H1 (cell line): Measurements from ENCODE around the gene UBE2D3. TPM values are rescaled to one million over a fixed set of nuclear protein-coding genes. Genes with fewer than 3 reads are reported as not detected.
"Not testable (repeated sequence)": the region's sequence is repeated elsewhere in the genome, so short reads cannot be mapped to it uniquely, and the experiment has no call there.

Source experiments
- CTCF ChIA-PET: fragments of 300-600 bp; sonication (Branson Sonifier 250); formaldehyde crosslinking; loops from one replicate; lab custom pipeline; 2021; ENCODE audit not compliant: partially characterized antibody; lab: Charles Lee
- POLR2A ChIA-PET: fragments of 300-600 bp; sonication (Branson Sonifier 250); formaldehyde crosslinking; loops from one replicate; lab custom pipeline; 2021; ENCODE audit warnings: inconsistent platforms; ENCODE audit not compliant: partially characterized antibody; lab: Charles Lee
- DNase-seq, 2 experiments: peaks; one replicate each; pipeline versions ENCODE4 v3.0.0 to v3.0.0-alpha.2; 2010 to 2022; ENCODE audit warnings: low spot score in 2 of 2, low read depth in 1 of 2, mixed read lengths in 1 of 2
- FAIRE-seq: peaks from 2 replicates; lab custom pipeline; 2011; peaks lifted over from hg19 to GRCh38; lab: Jason Lieb, UNC
- H2AFZ ChIP-seq: 2 replicates; pipeline ENCODE4 v1.8.1; 2012; ENCODE audit warnings: low read length, inconsistent platforms
- H2AK5ac ChIP-seq: 2 replicates; pipeline ENCODE4 v1.6.1; 2013; ENCODE audit warnings: low read depth, low read length
- H2BK120ac ChIP-seq: replicated peaks from 2 replicates; pipeline ENCODE3; 2013; ENCODE audit warnings: low read depth, low read length, inconsistent platforms
- H2BK12ac ChIP-seq: 2 replicates; pipeline ENCODE4 v1.6.1; 2013; ENCODE audit warnings: low read depth, low read length
- H2BK15ac ChIP-seq: 2 replicates; pipeline ENCODE4 v1.6.1; 2013; ENCODE audit warnings: low read length
- H2BK20ac ChIP-seq: 2 replicates; pipeline ENCODE4 v1.6.1; 2013; ENCODE audit warnings: low read length
- H2BK5ac ChIP-seq: 2 replicates; pipeline ENCODE4 v1.6.1; 2013; ENCODE audit warnings: low read depth, low read length
- H3K14ac ChIP-seq: 2 replicates; pipeline ENCODE4 v1.6.1; 2013; ENCODE audit warnings: inconsistent platforms; ENCODE audit not compliant: insufficient read length
- H3K18ac ChIP-seq: 2 replicates; pipeline ENCODE4 v1.6.1; 2013; ENCODE audit warnings: low read length; ENCODE audit errors: extremely low read depth
- H3K23ac ChIP-seq: 2 replicates; pipeline ENCODE4 v1.6.1; 2013; ENCODE audit warnings: inconsistent platforms; ENCODE audit not compliant: insufficient read length
- H3K23me2 ChIP-seq: 2 replicates; pipeline ENCODE4 v1.6.1; 2013; ENCODE audit warnings: low read depth, low read length
- H3K27ac ChIP-seq: 2 replicates; pipeline ENCODE4 v1.6.1; 2011; ENCODE audit warnings: low read depth, low read length, inconsistent platforms
- H3K27me3 ChIP-seq, 4 experiments: replicated peaks in 1 of 4; 1 replicate in 1 of 4; 2 replicates in 3 of 4; pipeline versions ENCODE4 v1.6.1 to v1.8.1; 2011 to 2013; ENCODE audit warnings: low read length in 3 of 4, mild to moderate bottlenecking in 3 of 4, inconsistent platforms in 2 of 4, mixed read lengths in 2 of 4, moderate library complexity in 1 of 4; ENCODE audit not compliant: control insufficient read depth in 3 of 4, insufficient read depth in 3 of 4; ENCODE audit errors: extremely low read depth in 1 of 4
- H3K36me3 ChIP-seq, 4 experiments: 2 replicates each; pipeline versions ENCODE4 v1.6.1 to v1.8.1; 2011 to 2013; ENCODE audit warnings: mild to moderate bottlenecking in 4 of 4, low read length in 3 of 4, moderate library complexity in 2 of 4, control low read depth in 1 of 4, inconsistent platforms in 1 of 4; ENCODE audit not compliant: insufficient read depth in 4 of 4, control insufficient read depth in 2 of 4
- H3K4ac ChIP-seq: replicated peaks from 2 replicates; pipeline ENCODE3; 2013; ENCODE audit warnings: low read length, low read depth, mixed read lengths, inconsistent platforms; ENCODE audit not compliant: insufficient read length
- H3K4me1 ChIP-seq, 4 experiments: replicated peaks in 1 of 4; 1 replicate in 1 of 4; 2 replicates in 3 of 4; pipeline versions ENCODE4 v1.6.1 to v1.8.1; 2011 to 2013; ENCODE audit warnings: low read length in 3 of 4, inconsistent platforms in 2 of 4, mixed read lengths in 1 of 4; ENCODE audit not compliant: insufficient read depth in 4 of 4, control insufficient read depth in 3 of 4
- H3K4me2 ChIP-seq, 2 experiments: 2 replicates each; pipeline versions ENCODE4 v1.6.1 to v1.8.1; 2011 to 2013; ENCODE audit warnings: low read depth in 2 of 2, low read length in 2 of 2, control low read depth in 1 of 2, inconsistent platforms in 1 of 2, mild to moderate bottlenecking in 1 of 2; ENCODE audit not compliant: insufficient read depth in 1 of 2
- H3K4me3 ChIP-seq, 4 experiments: fragments of 200-600, 300-600 bp in 1 of 4; sonication (generic), shearing (Covaris generic), sonication (Bioruptor Twin) in 1 of 4; 2 replicates each; pipeline versions ENCODE4 v1.5.1 to v1.8.1; 2011 to 2016; ENCODE audit warnings: low read length in 4 of 4, low read depth in 3 of 4, control low read depth in 2 of 4, inconsistent platforms in 2 of 4, mild to moderate bottlenecking in 2 of 4, mixed read lengths in 1 of 4, moderate library complexity in 1 of 4; ENCODE audit not compliant: insufficient read depth in 2 of 4; ENCODE audit errors: extremely low read depth in 1 of 4
- H3K56ac ChIP-seq: replicated peaks from 2 replicates; pipeline ENCODE3; 2013; ENCODE audit warnings: low read depth, mild to moderate bottlenecking, mixed read lengths, low read length, inconsistent platforms; ENCODE audit not compliant: insufficient read length
- H3K79me1 ChIP-seq: 2 replicates; pipeline ENCODE4 v1.6.1; 2013; ENCODE audit warnings: low read depth, low read length, control low read depth
- H3K79me2 ChIP-seq, 2 experiments: 2 replicates each; pipeline versions ENCODE4 v1.6.1 to v1.8.1; 2012 to 2013; ENCODE audit warnings: low read length in 2 of 2, mild to moderate bottlenecking in 2 of 2, inconsistent platforms in 1 of 2; ENCODE audit not compliant: insufficient read depth in 2 of 2, control insufficient read depth in 1 of 2
- H3K9ac ChIP-seq, 4 experiments: replicated peaks in 1 of 4; 1 replicate in 1 of 4; 2 replicates in 3 of 4; pipeline versions ENCODE4 v1.6.1 to v1.8.1; 2011 to 2013; ENCODE audit warnings: low read depth in 3 of 4, low read length in 3 of 4, control low read depth in 2 of 4, mild to moderate bottlenecking in 2 of 4, moderate library complexity in 2 of 4, inconsistent platforms in 1 of 4; ENCODE audit errors: extremely low read depth in 1 of 4
- H3K9me3 ChIP-seq, 2 experiments: 2 replicates each; pipeline versions ENCODE4 v1.6.1 to v1.8.1; 2012 to 2013; ENCODE audit warnings: mild to moderate bottlenecking in 2 of 2, moderate library complexity in 2 of 2, control low read depth in 1 of 2, inconsistent platforms in 1 of 2, low read depth in 1 of 2, low read length in 1 of 2, mixed read lengths in 1 of 2; ENCODE audit not compliant: insufficient read depth in 2 of 2
- H4K20me1 ChIP-seq, 2 experiments: replicated peaks in 1 of 2; 2 replicates each; pipeline versions ENCODE3 to v1.8.1; 2011 to 2013; ENCODE audit warnings: inconsistent platforms in 2 of 2, low read length in 2 of 2, mild to moderate bottlenecking in 1 of 2; ENCODE audit not compliant: insufficient read depth in 2 of 2, control insufficient read depth in 1 of 2
- H4K5ac ChIP-seq: 2 replicates; pipeline ENCODE4 v1.6.1; 2013; ENCODE audit warnings: low read length, low read depth, mixed read lengths, inconsistent platforms; ENCODE audit not compliant: insufficient read length
- H4K8ac ChIP-seq: 2 replicates; pipeline ENCODE4 v1.8.0; 2013; ENCODE audit warnings: mild to moderate bottlenecking, moderate library complexity, low read length, inconsistent platforms; ENCODE audit not compliant: insufficient read depth; ENCODE audit errors: extremely low read depth
- H4K91ac ChIP-seq: replicated peaks from 2 replicates; pipeline ENCODE3; 2013; ENCODE audit warnings: low read length, mixed read lengths, inconsistent platforms; ENCODE audit not compliant: insufficient read length
- POU5F1 ChIP-seq: IDR thresholded peaks from 2 replicates; pipeline ENCODE4 v1.6.1; 2011; ENCODE audit warnings: low read depth, mild to moderate bottlenecking, low read length, moderate library complexity
- WGBS, 2 experiments: shearing (Covaris generic) in 1 of 2; methylation state at CpG; one replicate each; pipeline versions ENCODE4 v1.1.6 to v1.1.7; 2013 to 2015; ENCODE audit warnings: low lambda C conversion rate in 2 of 2, mixed read lengths in 2 of 2, inconsistent platforms in 1 of 2, low coverage in 1 of 2, missing lambda C conversion rate in 1 of 2; ENCODE audit not compliant: insufficient replicate concordance in 2 of 2, insufficient coverage in 1 of 2, insufficient read length in 1 of 2; ENCODE audit errors: extremely low coverage in 1 of 2, missing lambda C conversion rate in 1 of 2; 5-methylcytosine and 5-hydroxymethylcytosine counted together
- polyA plus RNA-seq, 7 experiments: library from polyadenylated mRNA; depleted of rRNA in 3 of 7; stranded (reverse) in 5 of 7; unstranded in 2 of 7; fragments of >200 nt in 5 of 7; fragments of 200-250 nt in 2 of 7; gene quantifications; 1 replicate in 5 of 7; 2 replicates in 1 of 7; 4 replicates in 1 of 7; pipeline versions ENCODE4 v1.2.1 to v1.2.3, GENCODE V29; 2011 to 2013; ENCODE audit warnings: missing spikeins in 2 of 7, mixed read lengths in 2 of 7
- total RNA-seq: library from RNA; stranded (reverse); fragmentation: NEBNext Ultra II Directional; extraction: Animal tissue kit (Norgen Biotek cat#: 25700); gene quantifications from 2 replicates; pipeline ENCODE4 v1.2.1, GENCODE V29; 2021

The UBE2D3 gene
- total and polyA plus RNA-seq, 2 of the 8 experiments (the other 6 are each of a cell fraction or from before 2014, with no cell fraction given): 396 to 544 TPM

DNA sequence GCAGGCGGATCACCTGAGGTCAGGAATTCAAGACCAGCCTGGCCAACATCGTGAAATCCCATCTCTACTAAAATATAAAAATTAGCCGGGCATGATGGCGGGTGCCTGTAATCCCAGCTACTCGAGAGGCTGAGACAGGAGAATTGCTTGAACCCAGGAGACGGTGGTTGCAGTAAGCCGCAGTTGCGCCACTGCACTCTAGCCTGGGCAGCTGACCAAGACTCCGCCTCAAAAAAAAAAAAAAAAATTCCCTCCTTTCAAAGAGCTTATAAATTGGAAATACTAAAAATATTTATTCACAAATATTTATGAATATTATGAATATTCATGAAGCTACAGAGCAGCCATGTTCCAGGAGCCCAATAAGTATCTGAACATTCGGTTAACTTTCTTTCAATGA is 8.3 kb downstream of the UBE2D3 start:
- H3K9ac ChIP-seq, H2BK20ac ChIP-seq, H3K9me3 ChIP-seq, H3K14ac ChIP-seq, H3K18ac ChIP-seq, H2BK5ac ChIP-seq, H3K27ac ChIP-seq, H3K27me3 ChIP-seq, H3K4me3 ChIP-seq, H3K23ac ChIP-seq, CTCF ChIA-PET, H4K8ac ChIP-seq, H4K91ac ChIP-seq, H2BK15ac ChIP-seq, H2AFZ ChIP-seq, H2BK12ac ChIP-seq, H3K4ac ChIP-seq, H3K56ac ChIP-seq, H2AK5ac ChIP-seq, H3K4me2 ChIP-seq, H3K79me1 ChIP-seq, DNase-seq, H4K5ac ChIP-seq, H3K23me2 ChIP-seq, H2BK120ac ChIP-seq, FAIRE-seq: not testable (repeated sequence)
- Histone ChIP-seq H3K36me3 (peaks cover 0 to 27% (median 0%) of the 10 kb centered on the region in 4 experiments; a peak in 3 of 8 replicates), H3K79me2 (peaks cover 84 to 100% of the 10 kb centered on the region in 2 experiments), H4K20me1 (peaks cover 31 to 48% of the 10 kb centered on the region in 2 experiments), H3K4me1 (peaks cover 0 to 13% (median 6%) of the 10 kb centered on the region in 4 experiments; a peak in 5 of 7 replicates)
- POLR2A ChIA-PET: interaction anchor here (1.0 to 11.9 kb wide), 4 partner anchors 6 to 49 kb away, joined by 3 to 162 read pairs (median 7); partner anchors contain the start of genes CISD2 and UBE2D3
- 84% methylated on average over 10 of the region's 10 CpGs; no CpG with 5 or more reads in 1 of the 2 experiments for WGBS, 2 experiments
- TF ChIP-seq POU5F1: peak; percentile 48; the same call in 1 of the 2 replicates
